ENCODE data around the gene PRDM16. TPM values are rescaled to one million over a fixed set of nuclear protein-coding genes. Genes with fewer than 3 reads are reported as not detected.

PRDM16 gene
- polyA plus RNA-seq, 1 donor from 2014 or later, result 0.21 TPM

- H3K27me3 ChIP-seq (ENCODE audit: insufficient read depth, low read depth, low read length), result no peaks in the 10 kb centered on the region
- H3K4me2 ChIP-seq (ENCODE audit: low read length), result no peak overlapping the region
- TF ChIP-seq SMC3 (conservative IDR thresholded peaks at IDR 0.05; ENCODE audit: poor library complexity) (peak; percentile 52), REST (IDR thresholded peaks at IDR 0.05; ENCODE audit: borderline replicate concordance) (no peak), CTCF (IDR thresholded peaks at IDR 0.05; ENCODE audit: poor library complexity, severe bottlenecking) (peak; percentile 66), RAD21 (conservative IDR thresholded peaks at IDR 0.05) (peak; percentile 51)
- no peaks in the 10 kb centered on the region for H3K9me2 ChIP-seq (ENCODE audit: insufficient read depth, low read length)
- no peak overlapping the region for H2AFZ ChIP-seq (ENCODE audit: low read depth, low read length)
- no peaks in the 10 kb centered on the region for H3K36me3 ChIP-seq (ENCODE audit: insufficient read depth, low read length)
- H3K9ac ChIP-seq (ENCODE audit: low read length), result no peak overlapping the region
- no peaks in the 10 kb centered on the region for H4K20me1 ChIP-seq (ENCODE audit: insufficient read depth)
- no peaks in the 10 kb centered on the region for H3F3A ChIP-seq (ENCODE audit: insufficient read depth, low read length, poor library complexity, severe bottlenecking)
- H3K27ac ChIP-seq (ENCODE audit: low read length), result no peak overlapping the region
- H3K9me3 ChIP-seq (ENCODE audit: low read length), result no peaks in the 10 kb centered on the region
- H3K79me2 ChIP-seq (replicated peaks; ENCODE audit: insufficient read depth, low read length), result no peaks in the 10 kb centered on the region
- H3K4me3 ChIP-seq (ENCODE audit: low read length), result no peak overlapping the region
These were observed 250.9 kb downstream of the PRDM16 start for GRCh38 chr1:3319874-3320245.

GRCh38 chr1:3320246-3321152 lies 251.5 kb downstream of the PRDM16 start:
- no peak overlapping the region for H3K4me2 ChIP-seq (ENCODE audit: low read length)
- no peak overlapping the region for H3K9ac ChIP-seq (ENCODE audit: low read length)
- no peak overlapping the region for H2AFZ ChIP-seq (ENCODE audit: low read depth, low read length)
- no peaks in the 10 kb centered on the region for H3K9me2 ChIP-seq (ENCODE audit: insufficient read depth, low read length)
- H3K27me3 ChIP-seq (ENCODE audit: insufficient read depth, low read depth, low read length), result no peaks in the 10 kb centered on the region
- no peaks in the 10 kb centered on the region for H3F3A ChIP-seq (ENCODE audit: insufficient read depth, low read length, poor library complexity, severe bottlenecking)
- H3K36me3 ChIP-seq (ENCODE audit: insufficient read depth, low read length), result no peaks in the 10 kb centered on the region
- H3K9me3 ChIP-seq (ENCODE audit: low read length), result no peaks in the 10 kb centered on the region
- no peak for TF ChIP-seq EZH2 (IDR thresholded peaks at IDR 0.05; ENCODE audit: borderline replicate concordance, insufficient read depth, low read length, poor library complexity, severe bottlenecking)
- peak; percentile 16 for TF ChIP-seq CTCF (IDR thresholded peaks at IDR 0.05; ENCODE audit: poor library complexity, severe bottlenecking)
- TF ChIP-seq TAF1 (IDR thresholded peaks at IDR 0.05; ENCODE audit: low read depth), result no peak
- TF ChIP-seq EP300 (conservative IDR thresholded peaks at IDR 0.05; ENCODE audit: poor library complexity, severe bottlenecking), result no peak
- H4K20me1 ChIP-seq (ENCODE audit: insufficient read depth), result no peaks in the 10 kb centered on the region
- H3K27ac ChIP-seq (ENCODE audit: low read length), result no peak overlapping the region
- H3K79me2 ChIP-seq (replicated peaks; ENCODE audit: insufficient read depth, low read length), result no peaks in the 10 kb centered on the region
- no peak overlapping the region for H3K4me3 ChIP-seq (ENCODE audit: low read length)

Measured in neural cell (in vitro differentiated cells).